ENCODE results near the gene TBC1D32. TPM values are rescaled to one million over a fixed set of nuclear protein-coding genes. Genes with fewer than 3 reads are reported as not detected.
A peak's percentile ranks its signal among the peaks of the same experiment; 100 is the strongest.
"Not testable (repeated sequence)": the region's sequence is repeated elsewhere in the genome, so short reads cannot be mapped to it uniquely, and the experiment has no call there.

TBC1D32 gene
- total RNA-seq, 1 donor from 2014 or later = 3.1 TPM

- intact Hi-C loops (cut with DNase I) = no loop called here
- DNase-seq (ENCODE audit: missing footprints) (no peak), ATAC-seq (no peak)
Observed at GRCh38 chr6:121067381-121067780, 266.9 kb downstream of the TBC1D32 start.

DNA sequence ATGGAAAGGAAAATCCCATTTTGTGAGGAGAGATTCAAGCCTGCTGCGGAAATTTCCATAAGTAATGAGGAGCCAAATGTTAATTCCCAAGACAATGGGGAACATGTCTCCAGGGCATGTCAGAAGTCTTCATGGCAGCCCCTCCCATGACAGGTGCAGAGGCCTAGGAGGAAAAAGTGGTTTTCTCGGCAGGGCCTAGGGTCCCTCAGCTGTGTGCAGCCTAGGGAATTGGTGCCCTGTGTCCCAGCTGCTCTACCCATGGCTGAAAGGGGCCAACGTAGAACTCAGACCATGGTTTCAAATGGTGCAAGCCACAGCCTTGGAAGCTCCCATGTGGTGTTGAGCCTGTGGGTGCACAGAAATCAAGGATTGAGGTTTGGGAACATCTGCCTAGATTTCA lies 269.9 kb downstream of the TBC1D32 start:
- ATAC-seq (no peak), DNase-seq (ENCODE audit: missing footprints) (no peak)
- intact Hi-C loops (cut with DNase I) = no loop called here

DNA sequence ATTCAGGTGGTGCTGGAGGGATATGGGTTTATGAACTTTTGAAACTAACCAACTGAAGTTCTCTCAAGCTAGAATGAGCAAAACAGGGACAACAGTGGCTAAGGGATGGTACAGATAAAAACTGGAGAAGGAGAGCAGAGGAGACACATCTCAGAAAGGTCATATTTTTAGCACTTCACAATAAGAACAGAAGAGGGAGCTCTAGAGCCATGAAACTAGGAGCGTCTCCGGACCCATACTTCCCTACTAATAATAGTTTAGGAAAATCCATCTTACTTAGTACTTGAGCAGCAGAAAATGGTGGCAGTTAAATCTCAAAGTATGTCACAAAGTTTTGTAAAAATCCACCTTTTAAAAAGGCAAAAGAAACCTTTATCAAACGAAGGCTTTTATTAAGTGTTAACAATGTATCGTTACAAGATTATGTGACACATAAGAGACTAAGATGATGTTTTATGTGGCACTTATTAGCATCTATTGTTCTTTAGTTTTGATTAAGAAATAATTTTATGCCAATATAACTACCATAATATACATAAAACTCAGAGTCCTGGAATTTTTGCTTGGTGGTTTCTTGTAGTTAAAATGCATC lies 278.6 kb downstream of the TBC1D32 start:
- ATAC-seq (peak; percentile 60), DNase-seq (ENCODE audit: missing footprints) (no peak)
- intact Hi-C loops (cut with DNase I) = loop anchor here (10.0 kb wide), 2 partner anchors 249 to 1239 kb away; no protein-coding TSS in a partner anchor

DNA sequence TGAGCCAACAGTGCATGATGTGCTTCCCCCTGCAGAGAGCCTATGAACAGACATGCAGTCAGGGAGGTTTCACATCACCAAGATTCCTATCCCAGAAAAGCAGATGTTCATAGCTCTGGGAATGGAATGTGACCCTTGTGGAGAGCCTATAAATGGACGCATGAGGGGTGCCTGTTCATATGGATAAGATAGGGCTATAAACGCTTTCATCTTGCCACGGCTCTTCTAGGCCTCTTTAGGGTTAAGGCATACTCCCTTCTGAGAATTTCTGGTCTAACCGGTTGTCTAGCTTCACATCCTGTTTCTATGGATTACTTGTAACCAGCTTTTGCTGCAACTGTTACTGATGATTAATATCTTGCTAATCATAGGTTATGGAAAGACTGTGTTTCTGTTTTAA lies 285.7 kb downstream of the TBC1D32 start:
- intact Hi-C loops (cut with DNase I); ATAC-seq; DNase-seq (ENCODE audit: missing footprints): not testable (repeated sequence)

DNA sequence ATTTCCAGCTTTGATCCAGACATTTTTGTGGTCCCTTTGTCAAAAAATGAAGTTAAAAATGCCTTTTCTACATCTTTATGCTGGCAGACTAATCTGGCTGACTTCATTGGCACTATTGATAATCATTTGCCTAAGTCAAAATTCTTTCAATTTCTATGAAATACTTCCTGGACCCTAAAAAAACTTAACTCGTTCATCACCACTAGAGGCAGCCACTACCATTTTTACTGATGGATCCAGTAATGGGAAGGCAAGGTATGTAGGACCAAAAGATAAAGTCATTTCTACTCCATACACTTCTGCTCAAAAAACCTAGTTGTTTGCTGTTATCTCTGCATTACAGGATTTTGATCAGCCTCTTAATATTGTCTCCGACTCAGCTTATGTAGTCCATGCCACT lies 289.4 kb downstream of the TBC1D32 start:
- ATAC-seq; DNase-seq (ENCODE audit: missing footprints); intact Hi-C loops (cut with DNase I): not testable (repeated sequence)

DNA sequence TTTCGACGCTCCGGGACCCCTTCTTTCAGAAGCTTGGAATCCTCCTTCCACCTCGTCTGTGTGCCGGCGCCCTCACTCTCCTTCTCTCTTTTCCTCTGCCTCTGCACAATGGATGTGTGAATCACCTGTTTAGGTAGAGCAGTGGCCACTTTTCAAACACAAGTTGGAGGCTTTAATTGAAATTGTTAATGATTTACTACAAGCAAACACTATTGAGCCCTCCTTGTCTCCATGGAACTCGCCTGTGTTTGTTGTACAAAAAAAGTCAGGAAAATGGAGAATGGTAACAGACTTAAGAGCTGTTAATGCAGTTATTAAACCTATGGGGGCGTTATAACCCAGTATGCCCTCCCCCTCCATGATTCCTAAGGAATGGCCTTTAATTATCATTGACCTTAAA lies 290.6 kb downstream of the TBC1D32 start:
- DNase-seq (ENCODE audit: missing footprints); intact Hi-C loops (cut with DNase I); ATAC-seq: not testable (repeated sequence)

DNA sequence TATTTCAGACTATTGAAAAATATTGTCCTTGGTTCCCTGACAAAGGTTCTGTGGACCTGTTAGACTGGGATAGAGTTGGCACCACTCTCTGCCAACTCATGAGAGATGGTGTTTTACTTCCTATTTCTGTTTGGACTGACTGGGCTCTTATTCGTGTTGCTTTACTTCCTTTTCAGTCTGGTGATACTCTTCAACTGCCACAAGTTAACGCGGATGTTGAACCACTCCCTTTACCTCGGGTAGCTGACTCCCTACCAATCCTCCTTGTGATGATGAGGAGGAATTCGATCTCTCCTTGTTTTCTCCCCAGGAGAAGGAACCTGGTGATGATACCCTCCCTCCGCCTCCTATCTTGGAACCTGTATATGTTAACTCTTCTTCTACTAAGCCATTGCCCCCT lies 291.1 kb downstream of the TBC1D32 start:
- ATAC-seq; intact Hi-C loops (cut with DNase I); DNase-seq (ENCODE audit: missing footprints): not testable (repeated sequence)

GRCh38 chr6:121042766-121043165 lies 291.5 kb downstream of the TBC1D32 start:
- no peak for ATAC-seq
- DNase-seq (ENCODE audit: missing footprints) = no peak
- intact Hi-C loops (cut with DNase I) = no loop called here

- intact Hi-C loops (cut with DNase I) = no loop called here
- DNase-seq (ENCODE audit: missing footprints) (no peak), ATAC-seq (no peak)
Observed at GRCh38 chr6:121040831-121041230, 293.4 kb downstream of the TBC1D32 start.

GRCh38 chr6:121033091-121033490 lies 301.2 kb downstream of the TBC1D32 start:
- ATAC-seq = no peak
- intact Hi-C loops (cut with DNase I) = no loop called here
- DNase-seq (ENCODE audit: missing footprints) = no peak

- no peak for DNase-seq (ENCODE audit: missing footprints)
- ATAC-seq = no peak
- intact Hi-C loops (cut with DNase I) = no loop called here
Observed at GRCh38 chr6:121032268-121033006, 301.8 kb downstream of the TBC1D32 start.

Other genes starting within 250 kb of the TBC1D32 start
- 221 TPM for gene GJA1, start 101.2 kb upstream of the TBC1D32 start, total RNA-seq

All from Right ventricle myocardium inferior (tissue), 1 donor.